HepG2 (cell line): ENCODE data around the gene MEA1. TPM values are rescaled to one million over a fixed set of nuclear protein-coding genes. Genes with fewer than 3 reads are reported as not detected.

ENCODE experiments used
- AKAP8 ChIP-seq: sonication (generic); formaldehyde crosslinking; IDR thresholded peaks from 2 replicates; pipeline ENCODE4 v1.5.1; 2020; ENCODE audit warnings: mild to moderate bottlenecking, missing genetic modification reagents
- ARHGAP35 ChIP-seq: sonication (generic); formaldehyde crosslinking; IDR thresholded peaks from 2 replicates; pipeline ENCODE4 v1.9.0; 2022; ENCODE audit warnings: mild to moderate bottlenecking, inconsistent platforms, moderate library complexity, missing genetic modification reagents, borderline replicate concordance
- ATF7-NPFF ChIP-seq: sonication (generic); formaldehyde crosslinking; IDR thresholded peaks from 2 replicates; pipeline ENCODE4 v1.8.1; 2023; ENCODE audit warnings: mild to moderate bottlenecking, low read depth, missing genetic modification reagents, moderate library complexity
- BCL3 ChIP-seq: sonication (generic); formaldehyde crosslinking; IDR thresholded peaks from 2 replicates; pipeline ENCODE4 v1.5.1; 2020; ENCODE audit warnings: mild to moderate bottlenecking, missing genetic modification reagents, moderate library complexity
- CTCF ChIP-seq: sonication (generic); formaldehyde crosslinking; IDR thresholded peaks from 2 replicates; pipeline ENCODE4 v1.5.0; 2020; ENCODE audit warnings: mild to moderate bottlenecking, missing genetic modification reagents, moderate library complexity
- DNMT1 ChIP-seq: sonication (generic); formaldehyde crosslinking; IDR thresholded peaks from 2 replicates; pipeline ENCODE4 v1.5.1; 2020; ENCODE audit warnings: mild to moderate bottlenecking, missing genetic modification reagents
- E2F1 ChIP-seq: sonication (generic); formaldehyde crosslinking; IDR thresholded peaks from 2 replicates; pipeline ENCODE4 v1.5.0; 2020; ENCODE audit warnings: missing genetic modification reagents
- GATAD1 ChIP-seq: IDR thresholded peaks from 2 replicates; pipeline ENCODE4 v1.6.1; 2016; ENCODE audit warnings: missing genetic modification reagents, missing compliant biosample characterization
- MXD4 ChIP-seq: IDR thresholded peaks from 2 replicates; pipeline ENCODE4 v1.6.1; 2016; ENCODE audit warnings: mild to moderate bottlenecking, missing biosample characterization, missing genetic modification reagents
- NCOR1 ChIP-seq: fragments of 200-600 bp; sonication (generic); IDR thresholded peaks from 2 replicates; pipeline ENCODE4 v1.7.0; 2017; ENCODE audit warnings: antibody characterized with exemption, low read length, borderline replicate concordance
- SALL1 ChIP-seq: sonication (generic); formaldehyde crosslinking; IDR thresholded peaks from 2 replicates; pipeline ENCODE4 v1.8.0; 2022; ENCODE audit warnings: mild to moderate bottlenecking, missing genetic modification reagents
- ZNF281 ChIP-seq: sonication (generic); formaldehyde crosslinking; IDR thresholded peaks from 2 replicates; pipeline ENCODE4 v1.4.0; 2020; ENCODE audit warnings: missing genetic modification reagents, borderline replicate concordance
- ZNF556 ChIP-seq: sonication (generic); formaldehyde crosslinking; IDR thresholded peaks from 2 replicates; pipeline ENCODE4 v1.4.0; 2020; ENCODE audit warnings: mild to moderate bottlenecking, missing genetic modification reagents, borderline replicate concordance
- ZNF574 ChIP-seq: sonication (generic); formaldehyde crosslinking; IDR thresholded peaks from 2 replicates; pipeline ENCODE4 v1.4.0; 2020; ENCODE audit warnings: missing genetic modification reagents
- ZNF605 ChIP-seq: sonication (generic); formaldehyde crosslinking; IDR thresholded peaks from 2 replicates; pipeline ENCODE4 v1.8.0; 2022; ENCODE audit warnings: mild to moderate bottlenecking, missing genetic modification reagents
- ZNF878 ChIP-seq: sonication (generic); formaldehyde crosslinking; IDR thresholded peaks from 2 replicates; pipeline ENCODE4 v1.8.1; 2023; ENCODE audit warnings: mild to moderate bottlenecking, missing genetic modification reagents, moderate library complexity
- ZSCAN30 ChIP-seq: sonication (generic); formaldehyde crosslinking; IDR thresholded peaks from 2 replicates; pipeline ENCODE4 v1.5.0; 2020; ENCODE audit warnings: mild to moderate bottlenecking, missing genetic modification reagents
- ZSCAN31 ChIP-seq: sonication (generic); formaldehyde crosslinking; IDR thresholded peaks from 2 replicates; pipeline ENCODE4 v1.5.0; 2020; ENCODE audit warnings: low read depth, mild to moderate bottlenecking, missing genetic modification reagents
- polyA plus RNA-seq, 8 experiments: library from polyadenylated mRNA; depleted of rRNA in 3 of 8; stranded (reverse) in 7 of 8; unstranded in 1 of 8; fragments of >200 nt; fragmentation: Illumina TruSeq in 4 of 8; extraction: Trizol in 4 of 8; gene quantifications; 2 replicates each; pipeline versions ENCODE4 v1.2.1 to v1.2.3, GENCODE V29; 2011 to 2016; ENCODE audit warnings: low read depth in 4 of 8, missing spikeins in 1 of 8, mixed read lengths in 1 of 8; ENCODE audit not compliant: insufficient read depth in 1 of 8
- total RNA-seq, 5 experiments: library from RNA; depleted of rRNA; stranded (reverse); fragments of >200 nt; fragmentation: Illumina TruSeq; extraction: Trizol; gene quantifications; 2 replicates each; pipeline ENCODE4 v1.2.3, GENCODE V29; 2016; ENCODE audit warnings: low read depth in 1 of 5

MEA1 gene
- total and polyA plus RNA-seq, 2 of the 13 experiments (the other 11 are each of a cell fraction or from before 2014, with no cell fraction given): 75.6 to 86.2 TPM

- TF ChIP-seq ZNF605 (CRISPR knock-in tag) (no peak), DNMT1 (CRISPR knock-in tag) (no peak), ZNF281 (CRISPR knock-in tag) (peak; percentile 72; the same call in 1 of the 2 replicates), ZSCAN30 (CRISPR knock-in tag) (no peak), E2F1 (CRISPR knock-in tag) (peak; percentile 68), NCOR1 (peak; percentile 18; the same call in 1 of the 2 replicates), ARHGAP35 (CRISPR knock-in tag) (0 out of 2 replicates have a peak, but pooled peaks have one; percentile 80), ZNF878 (CRISPR knock-in tag) (no peak), ZNF556 (CRISPR knock-in tag) (peak; percentile 75; the same call in 1 of the 2 replicates), CTCF (CRISPR knock-in tag) (no peak), ZSCAN31 (CRISPR knock-in tag) (peak; percentile 71), GATAD1 (peak; percentile 91), ZNF574 (CRISPR knock-in tag) (peak; percentile 92), MXD4 (peak; percentile 69; the same call in 1 of the 2 replicates), SALL1 (peak; percentile 82), BCL3 (CRISPR knock-in tag) (no peak), ATF7-NPFF (no peak), AKAP8 (CRISPR knock-in tag) (no peak)
Measured at GRCh38 chr6:43013843-43014433, at the start of gene MEA1, which contains the start of gene KLHDC3 (continued).
